GM12892 (cell line): ENCODE results near the gene PRSS56.

Source experiments
- POLR2AphosphoS5 ChIP-seq: IDR thresholded peaks from 2 replicates; pipeline ENCODE4 v1.6.1; 2011; ENCODE audit warnings: low read depth, low read length, control low read depth
- TAF1 ChIP-seq: IDR thresholded peaks from 2 replicates; pipeline ENCODE4 v1.6.1; 2011; ENCODE audit warnings: low read depth, mild to moderate bottlenecking, control low read depth, low read length, borderline replicate concordance

DNA sequence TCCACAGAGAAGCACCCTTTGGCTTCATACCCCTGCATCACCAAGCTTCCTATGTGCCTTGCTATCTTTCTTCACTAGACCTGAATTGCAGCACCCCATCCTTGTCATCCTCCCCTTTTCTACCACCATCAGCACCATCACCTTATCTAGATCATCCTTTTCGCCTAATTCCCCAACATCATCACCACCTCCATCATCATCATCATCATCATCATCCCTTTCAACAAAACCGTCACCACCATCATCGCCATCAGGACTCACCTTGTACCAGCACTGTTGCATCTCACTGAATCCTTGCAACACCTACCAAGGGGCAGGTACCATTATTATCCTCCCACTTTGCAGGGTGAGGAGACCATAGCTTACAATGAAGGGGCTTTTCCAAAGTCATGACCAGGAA is 21.7 kb upstream of the PRSS56 start:
- TF ChIP-seq TAF1 (no peak), POLR2AphosphoS5 (no peak)
